Right atrium auricular region (tissue), 2 donors: ENCODE data around the gene ST8SIA3. TPM values are rescaled to one million over a fixed set of nuclear protein-coding genes. Genes with fewer than 3 reads are reported as not detected.

Source experiments
- DNase-seq: peaks from one replicate; pipeline ENCODE4 v3.0.0-alpha.2; 2019; ENCODE audit warnings: low spot score
- H3K27ac ChIP-seq, 2 donors: fragments of 200-600 bp; sonication (generic); 1 replicate in 1 of 2; 2 replicates in 1 of 2; pipeline ENCODE4 v1.5.1; 2016 to 2019
- H3K27me3 ChIP-seq, 2 donors: fragments of 200-600 bp; sonication (generic); one replicate each; pipeline versions ENCODE4 v1.5.1 to v1.6.0; 2017 to 2019
- H3K36me3 ChIP-seq: fragments of 200-600 bp; sonication (generic); one replicate; pipeline ENCODE4 v1.5.1; 2016
- H3K4me1 ChIP-seq, 2 donors: fragments of 200-600 bp; sonication (generic); one replicate each; pipeline versions ENCODE4 v1.5.1 to v1.6.0; 2017 to 2019
- H3K4me3 ChIP-seq, 2 donors: fragments of 200-600 bp; sonication (generic); 1 replicate in 1 of 2; 2 replicates in 1 of 2; pipeline ENCODE4 v1.5.1; 2017 to 2019; ENCODE audit warnings: mild to moderate bottlenecking in 1 of 2, moderate library complexity in 1 of 2
- H3K9me3 ChIP-seq, 2 donors: fragments of 200-600 bp; sonication (generic); one replicate each; pipeline ENCODE4 v1.5.1; 2019
- total RNA-seq, 2 donors: library from RNA; depleted of rRNA; stranded (reverse); fragments of >200 nt; gene quantifications; one replicate each; pipeline ENCODE4 v1.1.0, GENCODE V29; 2016
- TF ChIP-seq, protein P1 (sequence below), 2 donors: fragments of 200-600 bp; sonication (generic); IDR thresholded peaks; one replicate each; pipeline ENCODE4 v1.5.1; 2019; ENCODE audit warnings: antibody characterized with exemption in 2 of 2

ST8SIA3 gene
- total RNA-seq, 2 donors from 2014 or later = not detected

DNA sequence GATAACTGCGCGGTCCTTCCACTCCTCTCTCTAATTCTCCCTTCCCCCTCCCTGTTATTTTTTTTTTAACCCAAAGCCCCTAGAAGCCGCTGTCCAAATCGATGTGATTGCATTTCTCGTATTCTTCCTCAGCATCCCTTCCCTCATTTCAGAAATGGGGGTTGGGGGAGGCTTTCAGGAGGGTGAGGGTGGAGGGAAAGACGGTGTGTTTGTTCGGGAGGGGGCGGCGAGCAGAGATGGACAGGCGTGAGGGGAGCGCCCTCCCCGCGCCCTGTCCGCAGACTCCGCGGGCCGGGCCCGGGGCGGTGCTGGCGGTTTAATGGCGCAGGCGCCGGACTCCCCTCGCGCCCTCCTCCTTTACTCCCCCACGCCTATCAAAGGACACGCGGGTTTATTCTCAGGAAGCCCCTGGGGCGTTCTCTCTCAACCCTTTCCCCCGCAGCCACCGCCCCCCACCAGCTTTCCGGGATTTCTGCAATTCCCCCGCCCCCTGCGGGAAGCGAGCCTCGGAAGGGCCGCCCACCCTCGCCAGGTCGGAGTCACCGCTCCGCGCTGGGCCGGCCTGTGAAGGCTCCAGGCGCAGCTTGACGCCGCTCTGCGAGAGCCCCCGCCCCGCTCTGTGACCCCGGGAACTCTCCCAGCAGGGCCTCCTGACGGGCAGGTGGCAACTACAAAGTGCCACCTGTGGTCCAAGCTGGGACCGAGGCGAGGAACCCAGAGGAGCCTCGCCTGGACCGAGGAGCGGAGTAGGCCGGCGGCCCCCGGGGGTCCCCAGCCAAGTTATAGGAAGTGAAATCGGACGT, 981 bp downstream of the ST8SIA3 start:
- Histone ChIP-seq H3K27ac (no peak overlapping the region), H3K9me3 (no peaks in the 10 kb centered on the region), H3K4me3 (peak overlapping the region in 1 of 2 donors; percentile 9), H3K36me3 (no peaks in the 10 kb centered on the region), H3K4me1 (peaks cover 0 to 16% of the 10 kb centered on the region in 2 donors), H3K27me3 (peaks cover 6 to 18% of the 10 kb centered on the region in 2 donors)
- DNase-seq = no peak
- TF ChIP-seq, protein P1, sequence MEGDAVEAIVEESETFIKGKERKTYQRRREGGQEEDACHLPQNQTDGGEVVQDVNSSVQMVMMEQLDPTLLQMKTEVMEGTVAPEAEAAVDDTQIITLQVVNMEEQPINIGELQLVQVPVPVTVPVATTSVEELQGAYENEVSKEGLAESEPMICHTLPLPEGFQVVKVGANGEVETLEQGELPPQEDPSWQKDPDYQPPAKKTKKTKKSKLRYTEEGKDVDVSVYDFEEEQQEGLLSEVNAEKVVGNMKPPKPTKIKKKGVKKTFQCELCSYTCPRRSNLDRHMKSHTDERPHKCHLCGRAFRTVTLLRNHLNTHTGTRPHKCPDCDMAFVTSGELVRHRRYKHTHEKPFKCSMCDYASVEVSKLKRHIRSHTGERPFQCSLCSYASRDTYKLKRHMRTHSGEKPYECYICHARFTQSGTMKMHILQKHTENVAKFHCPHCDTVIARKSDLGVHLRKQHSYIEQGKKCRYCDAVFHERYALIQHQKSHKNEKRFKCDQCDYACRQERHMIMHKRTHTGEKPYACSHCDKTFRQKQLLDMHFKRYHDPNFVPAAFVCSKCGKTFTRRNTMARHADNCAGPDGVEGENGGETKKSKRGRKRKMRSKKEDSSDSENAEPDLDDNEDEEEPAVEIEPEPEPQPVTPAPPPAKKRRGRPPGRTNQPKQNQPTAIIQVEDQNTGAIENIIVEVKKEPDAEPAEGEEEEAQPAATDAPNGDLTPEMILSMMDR (IDR thresholded peaks at IDR 0.05) = no peak

DNA sequence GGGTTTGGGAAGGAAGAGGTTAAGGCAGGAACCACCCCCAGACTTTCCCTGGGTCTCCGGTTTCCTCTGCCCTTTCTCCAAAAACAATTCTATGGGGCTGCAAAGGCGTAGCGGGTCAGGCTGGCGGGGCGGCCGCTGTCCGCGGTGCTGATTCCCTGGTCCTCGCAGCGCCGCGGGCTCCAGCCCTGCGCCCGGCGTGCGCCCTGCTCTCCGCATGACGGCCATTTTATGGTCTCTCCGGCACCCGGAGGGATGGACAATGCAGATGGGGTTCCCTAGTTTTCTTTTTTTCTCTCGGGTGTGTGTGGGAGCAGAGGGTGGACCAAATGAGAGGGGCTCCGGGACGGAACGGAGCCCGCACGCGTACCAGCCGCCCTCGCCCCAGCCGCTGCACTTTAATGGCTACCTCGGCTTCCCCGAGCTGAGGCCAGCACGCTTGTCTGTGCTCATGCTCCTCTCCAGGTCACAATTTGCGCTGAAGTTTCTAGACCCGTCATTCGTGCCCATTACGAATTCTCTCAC, 1.6 kb downstream of the ST8SIA3 start:
- Histone ChIP-seq H3K4me1 (peaks cover 0 to 16% of the 10 kb centered on the region in 2 donors), H3K36me3 (no peaks in the 10 kb centered on the region), H3K27ac (no peak overlapping the region), H3K4me3 (no peak overlapping the region), H3K9me3 (no peaks in the 10 kb centered on the region), H3K27me3 (peaks cover 6 to 18% of the 10 kb centered on the region in 2 donors)
- TF ChIP-seq, protein P1 (IDR thresholded peaks at IDR 0.05) = no peak
- no peak for DNase-seq

DNA sequence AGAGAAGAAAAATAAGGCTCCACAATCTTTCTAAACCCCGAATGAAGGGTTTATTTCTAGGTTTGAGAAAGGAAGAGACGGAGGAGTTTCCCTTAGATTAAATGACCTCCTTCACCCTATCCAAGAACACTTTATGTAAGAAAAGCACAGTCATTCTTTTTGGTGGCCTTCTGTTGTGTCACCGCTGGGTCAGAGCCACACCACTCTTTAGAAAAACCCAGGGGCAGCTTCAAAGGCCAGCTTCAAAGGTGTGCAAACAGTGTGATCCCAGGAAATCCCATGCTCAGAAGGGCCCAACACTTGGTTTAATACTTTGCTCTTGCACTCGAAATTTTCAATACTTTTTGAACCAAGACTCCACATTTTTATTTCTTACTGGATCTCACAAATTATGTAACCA, 7.1 kb downstream of the ST8SIA3 start:
- Histone ChIP-seq H3K36me3 (no peaks in the 10 kb centered on the region), H3K4me1 (no peaks in the 10 kb centered on the region), H3K27ac (no peak overlapping the region), H3K4me3 (no peak overlapping the region), H3K27me3 (no peaks in the 10 kb centered on the region), H3K9me3 (no peaks in the 10 kb centered on the region)
- TF ChIP-seq, protein P1 (IDR thresholded peaks at IDR 0.05) = no peak
- no peak for DNase-seq

DNA sequence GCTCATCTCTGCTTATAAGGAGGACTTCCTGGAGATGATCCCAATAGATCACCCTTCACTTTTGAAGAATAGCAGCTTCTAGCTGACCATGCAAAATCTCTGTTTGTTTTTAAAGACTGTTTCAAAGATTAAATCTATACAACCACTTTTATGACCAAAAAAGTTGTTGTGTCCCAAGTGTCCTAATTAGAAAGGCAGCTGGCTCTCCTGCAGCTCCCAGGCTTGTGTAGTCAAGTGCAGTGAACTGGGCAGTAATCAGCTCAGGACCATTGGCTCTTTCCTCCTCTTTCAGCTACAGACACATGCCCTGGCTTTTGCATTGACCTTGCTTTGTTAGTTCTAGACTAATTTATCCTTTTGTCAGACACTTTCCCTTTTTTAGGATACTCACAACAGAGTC, 10.4 kb downstream of the ST8SIA3 start:
- TF ChIP-seq, protein P1 (IDR thresholded peaks at IDR 0.05) = no peak
- H3K27me3 ChIP-seq = no peaks in the 10 kb centered on the region
- DNase-seq = no peak
- H3K9me3 ChIP-seq = no peaks in the 10 kb centered on the region
- no peak overlapping the region for H3K27ac ChIP-seq
- no peaks in the 10 kb centered on the region for H3K36me3 ChIP-seq
- H3K4me1 ChIP-seq = no peaks in the 10 kb centered on the region
- no peak overlapping the region for H3K4me3 ChIP-seq

DNA sequence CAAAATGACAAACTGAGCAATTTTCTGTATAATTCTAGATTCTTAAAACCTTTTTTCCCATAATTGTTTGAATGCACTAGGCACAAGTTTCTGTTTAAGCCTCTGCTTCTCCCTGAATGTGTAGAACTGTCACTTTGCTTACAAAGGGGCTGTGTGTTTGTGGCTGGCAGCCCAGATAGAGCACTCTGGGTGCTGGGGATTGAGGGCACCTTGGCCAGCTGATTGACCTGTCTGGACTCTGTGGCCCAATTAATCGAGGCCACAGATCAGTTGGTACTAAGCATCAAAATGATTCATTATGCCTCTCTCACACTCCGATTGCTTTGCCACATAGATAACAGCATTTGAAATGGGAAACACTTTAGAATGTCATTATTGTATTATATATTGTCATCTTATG, 12.1 kb downstream of the ST8SIA3 start:
- no peak overlapping the region for H3K4me3 ChIP-seq
- H3K27me3 ChIP-seq = no peaks in the 10 kb centered on the region
- no peaks in the 10 kb centered on the region for H3K4me1 ChIP-seq
- H3K36me3 ChIP-seq = no peaks in the 10 kb centered on the region
- no peak overlapping the region for H3K27ac ChIP-seq
- TF ChIP-seq, protein P1 (IDR thresholded peaks at IDR 0.05) = no peak
- DNase-seq = no peak
- no peaks in the 10 kb centered on the region for H3K9me3 ChIP-seq
